Activated CD4-positive, alpha-beta T cell treated with anti-CD3 and anti-CD28 coated beads, Interleukin-2, amount 50 U/mL, for 16 hours (primary cell): ENCODE results near the gene PPIC.
"Not testable (repeated sequence)": the region's sequence is repeated elsewhere in the genome, so short reads cannot be mapped to it uniquely, and the experiment has no call there.

Source experiments
- DNase-seq: peaks from one replicate; pipeline ENCODE4 v3.0.0-alpha.2; 2020

Gene PPIC

GRCh38 chr5:123007182-123007581 is 29.3 kb downstream of the PPIC start:
- DNase-seq: no peak

GRCh38 chr5:123001808-123002207 is 34.7 kb downstream of the PPIC start:
- DNase-seq: no peak

GRCh38 chr5:123000731-123001130 is 35.8 kb downstream of the PPIC start:
- no peak for DNase-seq

- peak; percentile 36 for DNase-seq
These were observed 36.5 kb downstream of the PPIC start for GRCh38 chr5:122999947-123000563.

GRCh38 chr5:122997294-122997693 is 39.2 kb downstream of the PPIC start:
- no peak for DNase-seq

- DNase-seq: no peak
These were observed 40.4 kb downstream of the PPIC start for GRCh38 chr5:122996091-122996490.

GRCh38 chr5:122985954-122986721 is 50.4 kb downstream of the PPIC start:
- no peak for DNase-seq

GRCh38 chr5:122985006-122985700 is 51.4 kb downstream of the PPIC start:
- no peak for DNase-seq

GRCh38 chr5:122984425-122984824 is 52.1 kb downstream of the PPIC start:
- no peak for DNase-seq

GRCh38 chr5:122982376-122982775 is 54.1 kb downstream of the PPIC start:
- DNase-seq: no peak

- DNase-seq: no peak
These were observed 54.7 kb downstream of the PPIC start for GRCh38 chr5:122981846-122982245.

GRCh38 chr5:122978644-122979297 is 57.8 kb downstream of the PPIC start:
- DNase-seq: no peak

- no peak for DNase-seq
These were observed 58.5 kb downstream of the PPIC start for GRCh38 chr5:122978068-122978467.

GRCh38 chr5:122977319-122977718 is 59.2 kb downstream of the PPIC start:
- no peak for DNase-seq

GRCh38 chr5:122974251-122974650 is 62.3 kb downstream of the PPIC start:
- DNase-seq: not testable (repeated sequence)

- not testable (repeated sequence) for DNase-seq
These were observed 62.8 kb downstream of the PPIC start for GRCh38 chr5:122973759-122974158.
